Liver (tissue), 9 donors: ENCODE data around the gene ALDH9A1. TPM values are rescaled to one million over a fixed set of nuclear protein-coding genes. Genes with fewer than 3 reads are reported as not detected.

ENCODE experiments used
- DNase-seq: peaks from one replicate; pipeline ENCODE4 v3.0.0-alpha.2; 2017; ENCODE audit warnings: low spot score
- H3K27ac ChIP-seq, 2 donors: one replicate each; pipeline ENCODE4 v1.7.0; 2013; ENCODE audit warnings: inconsistent platforms in 2 of 2, low read length in 2 of 2, control low read depth in 1 of 2, low read depth in 1 of 2, mild to moderate bottlenecking in 1 of 2
- H3K27me3 ChIP-seq, 4 donors: one replicate each; pipeline versions ENCODE4 v1.6.1 to v1.7.0; 2013; ENCODE audit warnings: low read length in 3 of 4, inconsistent platforms in 1 of 4, mild to moderate bottlenecking in 1 of 4, moderate library complexity in 1 of 4; ENCODE audit not compliant: control insufficient read depth in 4 of 4, insufficient read depth in 4 of 4
- H3K36me3 ChIP-seq, 4 donors: one replicate each; pipeline versions ENCODE4 v1.6.1 to v1.7.0; 2013; ENCODE audit warnings: low read length in 3 of 4, mild to moderate bottlenecking in 3 of 4, low read depth in 1 of 4, moderate library complexity in 1 of 4; ENCODE audit not compliant: control insufficient read depth in 4 of 4, insufficient read depth in 3 of 4
- H3K4me1 ChIP-seq, 4 donors: one replicate each; pipeline versions ENCODE4 v1.6.1 to v1.7.0; 2013; ENCODE audit warnings: low read length in 3 of 4, mild to moderate bottlenecking in 3 of 4, moderate library complexity in 1 of 4; ENCODE audit not compliant: control insufficient read depth in 4 of 4, insufficient read depth in 4 of 4
- H3K4me3 ChIP-seq, 3 donors: one replicate each; pipeline versions ENCODE4 v1.6.1 to v1.7.0; 2013; ENCODE audit warnings: low read length in 3 of 3, control low read depth in 1 of 3, low read depth in 1 of 3, mild to moderate bottlenecking in 1 of 3
- H3K9ac ChIP-seq, 2 donors: one replicate each; pipeline ENCODE4 v1.7.0; 2013; ENCODE audit warnings: low read length in 2 of 2, mild to moderate bottlenecking in 2 of 2, moderate library complexity in 2 of 2, control low read depth in 1 of 2, low read depth in 1 of 2
- H3K9me3 ChIP-seq, 4 donors: one replicate each; pipeline versions ENCODE4 v1.6.1 to v1.7.0; 2013; ENCODE audit warnings: low read length in 3 of 4; ENCODE audit not compliant: control insufficient read depth in 4 of 4
- ATF3 ChIP-seq: IDR thresholded peaks from 2 replicates; pipeline ENCODE4 v1.6.1; 2016; ENCODE audit warnings: antibody characterized with exemption
- CTCF ChIP-seq: fragments of 150-350 bp; IDR thresholded peaks from 2 replicates; pipeline ENCODE4 v1.5.1; 2017; ENCODE audit warnings: improper control_type of control experiment, low read depth, low read length; ENCODE audit not compliant: missing input control
- EGR1 ChIP-seq, 2 donors: IDR thresholded peaks; 2 replicates each; pipeline ENCODE4 v1.6.1; 2016 to 2018; ENCODE audit warnings: antibody characterized with exemption in 2 of 2, low read depth in 2 of 2
- FOXA1 ChIP-seq: IDR thresholded peaks from 2 replicates; pipeline ENCODE4 v1.6.1; 2016; ENCODE audit warnings: antibody characterized with exemption
- FOXA2 ChIP-seq: IDR thresholded peaks from 2 replicates; pipeline ENCODE4 v1.6.1; 2016; ENCODE audit warnings: antibody characterized with exemption
- GABPA ChIP-seq, 2 donors: IDR thresholded peaks in 1 of 2; conservative IDR thresholded peaks in 1 of 2; 2 replicates each; pipeline ENCODE4 v1.6.1; 2016; ENCODE audit warnings: antibody characterized with exemption in 2 of 2, mild to moderate bottlenecking in 1 of 2, moderate library complexity in 1 of 2
- HNF4A ChIP-seq, 2 donors: conservative IDR thresholded peaks; 2 replicates each; pipeline ENCODE4 v1.6.1; 2016; ENCODE audit warnings: antibody characterized with exemption in 2 of 2, mild to moderate bottlenecking in 2 of 2
- HNF4G ChIP-seq: IDR thresholded peaks from 2 replicates; pipeline ENCODE4 v1.6.1; 2016; ENCODE audit warnings: antibody characterized with exemption
- JUND ChIP-seq, 2 donors: IDR thresholded peaks; 2 replicates each; pipeline ENCODE4 v1.6.1; 2016; ENCODE audit warnings: antibody characterized with exemption in 2 of 2
- MAX ChIP-seq: IDR thresholded peaks from 2 replicates; pipeline ENCODE4 v1.6.1; 2016; ENCODE audit warnings: antibody characterized with exemption
- NR2F2 ChIP-seq: IDR thresholded peaks from 2 replicates; pipeline ENCODE4 v1.6.1; 2016; ENCODE audit warnings: antibody characterized with exemption
- RAD21 ChIP-seq, 2 donors: IDR thresholded peaks; 2 replicates each; pipeline ENCODE4 v1.6.1; 2016; ENCODE audit warnings: antibody characterized with exemption in 2 of 2, mild to moderate bottlenecking in 2 of 2
- REST ChIP-seq: IDR thresholded peaks from 2 replicates; pipeline ENCODE4 v1.6.1; 2016; ENCODE audit warnings: antibody characterized with exemption, mild to moderate bottlenecking
- RXRA ChIP-seq, 2 donors: IDR thresholded peaks; 2 replicates each; pipeline ENCODE4 v1.6.1; 2017 to 2018; ENCODE audit warnings: antibody characterized with exemption in 2 of 2, mild to moderate bottlenecking in 1 of 2
- SP1 ChIP-seq: IDR thresholded peaks from 2 replicates; pipeline ENCODE4 v1.6.1; 2018; ENCODE audit warnings: antibody characterized with exemption, mild to moderate bottlenecking
- TAF1 ChIP-seq: conservative IDR thresholded peaks from 2 replicates; pipeline ENCODE4 v1.6.1; 2016; ENCODE audit warnings: antibody characterized with exemption, mild to moderate bottlenecking
- YY1 ChIP-seq: IDR thresholded peaks from 2 replicates; pipeline ENCODE4 v1.6.1; 2016; ENCODE audit warnings: antibody characterized with exemption, mild to moderate bottlenecking
- ZBTB33 ChIP-seq: IDR thresholded peaks from 2 replicates; pipeline ENCODE4 v1.6.1; 2016; ENCODE audit warnings: antibody characterized with exemption
- WGBS: extraction: QIAGEN DNeasy Blood & Tissue Kit; methylation state at CpG from one replicate; pipeline ENCODE4 v1.1.7; 2013; 5-methylcytosine and 5-hydroxymethylcytosine counted together
- polyA plus RNA-seq, 2 donors: library from polyadenylated mRNA; stranded (reverse) in 1 of 2; unstranded in 1 of 2; fragments of 200-250 nt in 1 of 2; fragments of >200 nt in 1 of 2; fragmentation: Nextera tagmentation in 1 of 2; extraction: Ambion mirVana in 1 of 2; gene quantifications; one replicate each; pipeline versions ENCODE4 v1.2.1 to v1.2.3, GENCODE V29; 2013 to 2015
- total RNA-seq, 2 donors: library from RNA; depleted of rRNA; stranded (reverse); fragments of >200 nt; gene quantifications; one replicate each; pipeline ENCODE4 v1.2.3, GENCODE V29; 2014
- donor health status: healthy.
- donor health status: healthy.
- donor health status: healthy.
- donor health status: healthy.
- donor health status: healthy.

Gene ALDH9A1
- total and polyA plus RNA-seq, 4 donors: 42.8 to 93.4 (median 79.8) TPM

- Histone ChIP-seq H3K4me3 (no peak overlapping the region), H3K9me3 (no peaks in the 10 kb centered on the region), H3K9ac (no peak overlapping the region), H3K36me3 (peaks cover 5 to 57% (median 43%) of the 10 kb centered on the region in 4 donors), H3K4me1 (peaks cover 0 to 4% (median 1%) of the 10 kb centered on the region in 4 donors), H3K27me3 (no peaks in the 10 kb centered on the region), H3K27ac (no peak overlapping the region)
- TF ChIP-seq JUND (IDR thresholded peaks at IDR 0.05) (no peak), FOXA2 (no peak), REST (no peak), RAD21 (IDR thresholded peaks at IDR 0.05) (no peak), GABPA (IDR thresholded peaks at IDR 0.05 in 1 of 2, conservative IDR thresholded peaks at IDR 0.05 in 1 of 2) (no peak), YY1 (no peak), ATF3 (no peak), CTCF (no peak), HNF4G (no peak), TAF1 (no peak), EGR1 (IDR thresholded peaks at IDR 0.05; ENCODE audit: low read depth in 2 of 2) (no peak), MAX (no peak), NR2F2 (no peak), FOXA1 (no peak), HNF4A (conservative IDR thresholded peaks at IDR 0.05) (no peak), ZBTB33 (no peak), RXRA (IDR thresholded peaks at IDR 0.05) (no peak), SP1 (no peak)
- DNase-seq: no peak
- WGBS: 87% methylated on average over 2 of the region's 2 CpGs
Measured at GRCh38 chr1:165661703-165662102, 36.7 kb downstream of the ALDH9A1 start.
